ENCODE measurements around the gene UBE2D1.
A peak's percentile ranks its signal among the peaks of the same experiment; 100 is the strongest.

GRCh38 chr10:58414270-58415041 lies 79.7 kb downstream of the UBE2D1 start:
- TF ChIP-seq CTCF (IDR thresholded peaks at IDR 0.05) (peak; percentile 44), POLR2AphosphoS5 (IDR thresholded peaks at IDR 0.05; ENCODE audit: low read depth, low read length) (no peak), REST (IDR thresholded peaks at IDR 0.05; ENCODE audit: insufficient read depth in 1 of 2, low read depth in 2 of 2, low read length in 1 of 2) (no peak)

Data from Panc1 (cell line).